ENCODE measurements around the gene LARP1B. TPM values are rescaled to one million over a fixed set of nuclear protein-coding genes. Genes with fewer than 3 reads are reported as not detected.

The LARP1B gene
- total RNA-seq, 1 experiment from 2014 or later = 42.9 TPM

- Histone ChIP-seq H4K91ac (ENCODE audit: insufficient read length, low read depth, low read length) (no peak overlapping the region), H3K9me3 (ENCODE audit: control insufficient read depth, low read depth, low read length) (no peaks in the 10 kb centered on the region), H3K27ac (ENCODE audit: insufficient read length, low read depth, low read length) (no peak overlapping the region), H3K23me2 (ENCODE audit: insufficient read length, low read depth, low read length, poor library complexity, severe bottlenecking) (no peaks in the 10 kb centered on the region), H3K56ac (ENCODE audit: insufficient read length, low read depth, low read length) (no peak overlapping the region), H4K8ac (replicated peaks; ENCODE audit: insufficient read length, low read depth, low read length) (no peak overlapping the region), H3K79me2 (ENCODE audit: insufficient read depth, low read length) (no peaks in the 10 kb centered on the region), H4K5ac (ENCODE audit: insufficient read length, low read depth, low read length) (no peak overlapping the region), H2AFZ (ENCODE audit: low read length) (no peak overlapping the region), H3K4me1 (ENCODE audit: insufficient read depth, low read length) (no peaks in the 10 kb centered on the region), H3K14ac (ENCODE audit: insufficient read depth, low read length) (no peak overlapping the region), H3K79me1 (ENCODE audit: insufficient read depth, low read depth, low read length, poor library complexity, severe bottlenecking) (no peaks in the 10 kb centered on the region), H3K4me2 (ENCODE audit: insufficient read depth, insufficient read length, low read length) (no peak overlapping the region), H2BK5ac (ENCODE audit: insufficient read length, low read length) (no peak overlapping the region), H2BK20ac (ENCODE audit: low read depth, low read length, poor library complexity, severe bottlenecking) (no peak overlapping the region), H3K4ac (ENCODE audit: low read depth, low read length) (no peak overlapping the region), H2AK5ac (ENCODE audit: insufficient read length, low read length) (no peak overlapping the region), H2BK12ac (ENCODE audit: insufficient read length, low read depth, low read length) (no peak overlapping the region), H3K27me3 (ENCODE audit: insufficient read depth, low read length) (no peaks in the 10 kb centered on the region), H3T11ph (ENCODE audit: low read length) (no peak overlapping the region), H2BK120ac (ENCODE audit: low read depth, low read length, poor library complexity, severe bottlenecking) (no peak overlapping the region), H3K9ac (ENCODE audit: extremely low read depth, insufficient read length, low read length) (no peak overlapping the region), H4K20me1 (ENCODE audit: control insufficient read depth, insufficient read depth, insufficient read length) (no peaks in the 10 kb centered on the region), H3K23ac (ENCODE audit: insufficient read length, low read depth, low read length) (no peak overlapping the region), H2BK15ac (ENCODE audit: low read depth, low read length) (no peak overlapping the region), H3K18ac (ENCODE audit: insufficient read length, low read depth, low read length) (no peak overlapping the region)
- Mint-ChIP-seq H3K4me3 (no peak overlapping the region), H3K36me3 (ENCODE audit: insufficient read depth in 1 of 3, low read depth in 3 of 3) (peaks cover 36 to 66% (median 37%) of the 10 kb centered on the region in 3 experiments), H3K27ac (no peak overlapping the region), H3K4me1 (peaks cover 2 to 12% of the 10 kb centered on the region in 2 experiments; a peak in 3 of 4 replicates), H3K9me3 (peaks cover 2 to 3% of the 10 kb centered on the region in 2 experiments; a peak in 4 of 5 replicates), H3K27me3 (ENCODE audit: low read depth) (no peaks in the 10 kb centered on the region)
- no peak for TF ChIP-seq CTCF (conservative IDR thresholded peaks at IDR 0.05)
- no peak for DNase-seq
- no CpG with 5 or more reads among the region's 3 CpGs for WGBS (ENCODE audit: extremely low coverage, insufficient read length, low lambda C conversion rate)
These were observed 69.5 kb downstream of the LARP1B start for GRCh38 chr4:128130621-128131020.

All from H9 (cell line).